HK-2 (cell line): Measurements from ENCODE around the gene APLNR.
"Not testable (repeated sequence)": the region's sequence is repeated elsewhere in the genome, so short reads cannot be mapped to it uniquely, and the experiment has no call there.

Source experiments
- DNase-seq: peaks from one replicate; pipeline ENCODE4 v3.0.0-alpha.2; 2018; ENCODE audit not compliant: unreplicated experiment

The APLNR gene

GRCh38 chr11:57237204-57237681 is at the start of gene APLNR:
Gene APLNR, minus strand, starts transcription at chr11:57237250. Its CDS starts 246 bp downstream, at chr11:57237004.
- DNase-seq, result no peak

- DNase-seq, result no peak
Observed at GRCh38 chr11:57283231-57283990, 46.4 kb upstream of the APLNR start.

GRCh38 chr11:57281546-57281945 is 44.5 kb upstream of the APLNR start:
- DNase-seq, result not testable (repeated sequence)

GRCh38 chr11:57279116-57279515 is 42.1 kb upstream of the APLNR start:
- no peak for DNase-seq

GRCh38 chr11:57278721-57279095 is 41.7 kb upstream of the APLNR start:
- DNase-seq, result no peak

GRCh38 chr11:57277845-57278720 is 41.0 kb upstream of the APLNR start:
- DNase-seq, result peak; percentile 54

- no peak for DNase-seq
Observed at GRCh38 chr11:57276971-57277675, 40.1 kb upstream of the APLNR start.

GRCh38 chr11:57276169-57276970 is 39.3 kb upstream of the APLNR start:
- no peak for DNase-seq

- DNase-seq, result no peak
Observed at GRCh38 chr11:57275582-57275981, 38.5 kb upstream of the APLNR start.

GRCh38 chr11:57274904-57275498 is 38.0 kb upstream of the APLNR start:
- no peak for DNase-seq

GRCh38 chr11:57273448-57274058 is 36.5 kb upstream of the APLNR start:
- DNase-seq, result no peak

GRCh38 chr11:57269571-57270021 is 32.5 kb upstream of the APLNR start:
- DNase-seq, result no peak

GRCh38 chr11:57266157-57266556 is 29.1 kb upstream of the APLNR start:
- DNase-seq, result no peak

GRCh38 chr11:57263351-57263750 is 26.3 kb upstream of the APLNR start:
- DNase-seq, result no peak

- no peak for DNase-seq
Observed at GRCh38 chr11:57262157-57262556, 25.1 kb upstream of the APLNR start.

GRCh38 chr11:57260937-57261783 is 24.1 kb upstream of the APLNR start:
- DNase-seq, result no peak

- no peak for DNase-seq
Observed at GRCh38 chr11:57256119-57256518, 19.1 kb upstream of the APLNR start.

GRCh38 chr11:57255618-57256017 is 18.6 kb upstream of the APLNR start:
- DNase-seq, result no peak

- no peak for DNase-seq
Observed at GRCh38 chr11:57254631-57255030, 17.6 kb upstream of the APLNR start.
